Measurements from ENCODE around the gene VPS33A. TPM values are rescaled to one million over a fixed set of nuclear protein-coding genes. Genes with fewer than 3 reads are reported as not detected.

VPS33A gene
- total RNA-seq, 1 donor from 2014 or later, result 10.7 TPM

Other genes starting within 250 kb of the VPS33A start
- gene BCL7A, start 244.6 kb downstream of the VPS33A start, total RNA-seq, result 2.3 TPM
- gene MLXIP, start 187.7 kb downstream of the VPS33A start, total RNA-seq, result 13.1 TPM
- not detected for gene IL31, start 92.3 kb downstream of the VPS33A start, total RNA-seq
- 0.12 TPM for gene LRRC43, start 83.4 kb downstream of the VPS33A start, total RNA-seq
- gene B3GNT4, start 62.8 kb downstream of the VPS33A start, total RNA-seq, result 2.0 TPM
- 30.5 TPM for gene DIABLO, start 40.4 kb downstream of the VPS33A start, total RNA-seq
- 132 TPM for gene CLIP1, start 156.2 kb upstream of the VPS33A start, total RNA-seq
- 15.5 TPM for gene ZCCHC8, start 234.4 kb upstream of the VPS33A start, total RNA-seq